Smooth muscle cell (in vitro differentiated cells): ENCODE data around the gene GRB2. TPM values are rescaled to one million over a fixed set of nuclear protein-coding genes. Genes with fewer than 3 reads are reported as not detected.
"Not testable (repeated sequence)": the region's sequence is repeated elsewhere in the genome, so short reads cannot be mapped to it uniquely, and the experiment has no call there.

ENCODE experiments used
- DNase-seq: peaks from one replicate; lab custom pipeline; 2025; ENCODE audit not compliant: unreplicated experiment; lab: John Stamatoyannopoulos, UW
- H2AFZ ChIP-seq: fragments of 200-600 bp; sonication (generic); 2 replicates; pipeline ENCODE4 v1.6.0; 2016; ENCODE audit warnings: antibody characterized with exemption, low read depth, mild to moderate bottlenecking
- H3F3A ChIP-seq: fragments of 200-600 bp; sonication (generic); 2 replicates; pipeline ENCODE4 v1.6.0; 2017; ENCODE audit warnings: antibody characterized with exemption, low read depth
- H3K27ac ChIP-seq: fragments of 200-600 bp; sonication (generic); 2 replicates; pipeline ENCODE4 v1.5.1; 2016; ENCODE audit warnings: low read depth, mild to moderate bottlenecking
- H3K27me3 ChIP-seq: fragments of 200-600 bp; sonication (generic); 2 replicates; pipeline ENCODE4 v1.6.1; 2016; ENCODE audit warnings: low read depth, mild to moderate bottlenecking
- H3K36me3 ChIP-seq: fragments of 200-600 bp; sonication (generic); 2 replicates; pipeline ENCODE4 v1.5.1; 2016; ENCODE audit warnings: low read depth
- H3K4me1 ChIP-seq: fragments of 200-600 bp; sonication (generic); 2 replicates; pipeline ENCODE4 v1.5.1; 2016; ENCODE audit warnings: low read depth
- H3K4me2 ChIP-seq: fragments of 200-600 bp; sonication (generic); 2 replicates; pipeline ENCODE4 v1.6.0; 2016; ENCODE audit warnings: mild to moderate bottlenecking
- H3K4me3 ChIP-seq: fragments of 200-600 bp; sonication (generic); 2 replicates; pipeline ENCODE4 v1.5.1; 2016; ENCODE audit warnings: mild to moderate bottlenecking
- H3K79me2 ChIP-seq: fragments of 200-600 bp; sonication (generic); 2 replicates; pipeline ENCODE4 v1.6.0; 2016; ENCODE audit warnings: low read depth, mild to moderate bottlenecking
- H3K9ac ChIP-seq: fragments of 200-600 bp; sonication (generic); 2 replicates; pipeline ENCODE4 v1.6.0; 2016; ENCODE audit warnings: low read depth
- H3K9me3 ChIP-seq: fragments of 200-600 bp; sonication (generic); replicated peaks from 2 replicates; pipeline ENCODE4 v1.5.1; 2016; ENCODE audit warnings: low read depth
- H4K20me1 ChIP-seq: fragments of 200-600 bp; sonication (generic); 2 replicates; pipeline ENCODE4 v1.6.0; 2016; ENCODE audit warnings: low read depth
- WGBS: methylation state at CpG from one replicate; pipeline ENCODE4 v1.1.7; 2016; ENCODE audit warnings: low lambda C conversion rate; 5-methylcytosine and 5-hydroxymethylcytosine counted together
- polyA plus RNA-seq: library from polyadenylated mRNA; unstranded; fragments of >200 nt; fragmentation: Nextera tagmentation; extraction: Ambion mirVana; gene quantifications from 2 replicates; pipeline ENCODE4 v1.2.1, GENCODE V29; 2016
- total RNA-seq: library from RNA; depleted of rRNA; stranded (reverse); fragments of >200 nt; gene quantifications from 2 replicates; pipeline ENCODE4 v1.2.3, GENCODE V29; 2014
- TF ChIP-seq, protein P1 (sequence below): fragments of 200-600 bp; sonication (generic); IDR thresholded peaks from 2 replicates; pipeline ENCODE4 v1.5.1; 2017; ENCODE audit warnings: borderline replicate concordance, mild to moderate bottlenecking, antibody characterized with exemption; ENCODE audit not compliant: insufficient read depth, poor library complexity, severe bottlenecking

Gene GRB2
- total and polyA plus RNA-seq, 2 experiments from 2014 or later, result 62.4 to 80.1 TPM

DNA sequence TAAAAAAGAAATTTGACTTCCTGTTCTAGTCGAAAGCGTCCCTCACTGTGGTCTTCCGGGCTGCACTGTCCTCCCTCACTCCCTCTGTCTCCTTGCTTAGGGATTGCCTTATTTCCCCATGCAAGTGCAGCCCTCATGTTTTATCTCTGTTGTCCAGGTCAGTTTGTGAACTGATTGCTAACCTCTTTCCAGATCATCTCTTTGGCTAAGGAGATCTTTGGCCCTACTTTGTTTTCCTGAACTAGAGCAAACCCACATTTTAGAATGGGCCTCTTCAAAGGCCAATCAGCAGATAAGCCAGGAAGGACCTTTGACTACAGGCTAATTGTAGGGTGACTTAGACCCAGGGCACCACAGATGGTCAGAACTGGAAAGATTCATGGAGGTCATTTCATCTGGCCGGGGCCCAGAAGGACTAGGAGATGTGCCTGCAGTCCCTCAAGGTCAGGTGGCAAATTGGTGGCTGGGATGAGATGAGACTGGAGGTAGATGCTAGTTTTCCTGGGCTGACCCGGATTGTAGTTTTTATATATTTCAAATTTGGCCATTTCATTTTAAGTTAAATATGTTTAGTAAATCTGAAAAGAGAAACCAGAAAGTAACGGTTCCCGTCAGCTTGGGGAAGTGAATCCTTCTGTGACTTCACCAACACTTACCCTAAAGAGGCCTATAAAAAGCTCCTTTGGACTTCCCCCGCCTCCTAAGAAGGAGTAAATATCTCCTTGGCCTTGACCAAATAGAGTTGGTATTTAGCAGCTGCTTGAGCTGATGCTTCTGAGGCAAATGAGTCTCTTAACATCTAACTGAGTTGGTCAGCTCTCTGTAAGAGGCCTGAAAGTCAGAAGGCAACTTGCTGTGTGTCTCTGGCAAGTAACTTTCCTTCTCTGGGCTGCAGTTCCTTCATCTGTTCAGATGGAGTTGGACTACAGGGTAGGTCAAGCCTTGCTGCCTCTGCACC lies 110.0 kb downstream of the GRB2 start:
- H3K9ac ChIP-seq, result no peak overlapping the region
- H3K9me3 ChIP-seq, result no peaks in the 10 kb centered on the region
- DNase-seq, result no peak
- H3K4me1 ChIP-seq, result no peaks in the 10 kb centered on the region
- WGBS, result 92% methylated on average over 8 of the region's 8 CpGs
- H3K4me3 ChIP-seq, result no peak overlapping the region
- H4K20me1 ChIP-seq, result no peaks in the 10 kb centered on the region
- TF ChIP-seq, protein P1, sequence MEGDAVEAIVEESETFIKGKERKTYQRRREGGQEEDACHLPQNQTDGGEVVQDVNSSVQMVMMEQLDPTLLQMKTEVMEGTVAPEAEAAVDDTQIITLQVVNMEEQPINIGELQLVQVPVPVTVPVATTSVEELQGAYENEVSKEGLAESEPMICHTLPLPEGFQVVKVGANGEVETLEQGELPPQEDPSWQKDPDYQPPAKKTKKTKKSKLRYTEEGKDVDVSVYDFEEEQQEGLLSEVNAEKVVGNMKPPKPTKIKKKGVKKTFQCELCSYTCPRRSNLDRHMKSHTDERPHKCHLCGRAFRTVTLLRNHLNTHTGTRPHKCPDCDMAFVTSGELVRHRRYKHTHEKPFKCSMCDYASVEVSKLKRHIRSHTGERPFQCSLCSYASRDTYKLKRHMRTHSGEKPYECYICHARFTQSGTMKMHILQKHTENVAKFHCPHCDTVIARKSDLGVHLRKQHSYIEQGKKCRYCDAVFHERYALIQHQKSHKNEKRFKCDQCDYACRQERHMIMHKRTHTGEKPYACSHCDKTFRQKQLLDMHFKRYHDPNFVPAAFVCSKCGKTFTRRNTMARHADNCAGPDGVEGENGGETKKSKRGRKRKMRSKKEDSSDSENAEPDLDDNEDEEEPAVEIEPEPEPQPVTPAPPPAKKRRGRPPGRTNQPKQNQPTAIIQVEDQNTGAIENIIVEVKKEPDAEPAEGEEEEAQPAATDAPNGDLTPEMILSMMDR, result no peak
- H3K27ac ChIP-seq, result no peak overlapping the region
- H3K79me2 ChIP-seq, result no peaks in the 10 kb centered on the region
- H3K4me2 ChIP-seq, result no peak overlapping the region
- no peaks in the 10 kb centered on the region for H3K27me3 ChIP-seq
- H3K36me3 ChIP-seq, result no peaks in the 10 kb centered on the region
- H2AFZ ChIP-seq, result no peak overlapping the region
- H3F3A ChIP-seq, result no peaks in the 10 kb centered on the region

DNA sequence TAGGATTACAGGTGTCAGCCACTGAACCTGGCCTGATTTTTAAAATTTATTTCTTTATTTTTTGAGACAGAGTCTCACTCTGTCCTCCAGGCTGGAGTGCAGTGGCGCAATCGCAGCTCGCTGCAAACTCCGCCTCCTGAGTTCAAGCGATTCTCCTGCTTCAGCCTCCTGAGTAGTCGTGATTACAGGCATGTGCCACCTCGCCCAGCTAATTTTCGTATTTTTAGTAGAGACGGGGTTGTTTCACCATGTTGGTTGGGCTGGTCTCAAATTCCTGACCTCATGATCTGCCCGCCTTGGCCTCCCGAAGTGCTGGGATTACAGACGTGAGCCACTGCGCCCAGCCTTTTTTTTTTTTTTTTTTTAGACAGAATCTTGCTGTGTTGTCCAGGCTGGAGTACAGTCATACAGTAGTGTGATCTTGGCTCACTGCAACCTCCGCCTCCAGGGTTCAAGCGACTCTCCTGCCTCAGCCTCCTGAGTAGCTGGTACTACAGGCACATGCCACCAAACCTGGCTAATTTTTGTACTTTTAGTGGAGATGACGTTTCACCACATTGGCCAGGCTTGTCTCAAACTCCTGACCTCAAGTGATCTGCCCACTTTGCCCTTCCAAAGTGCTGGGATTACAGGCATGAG lies 112.5 kb downstream of the GRB2 start:
- H4K20me1 ChIP-seq, H3F3A ChIP-seq, H3K4me3 ChIP-seq, H3K27ac ChIP-seq, H3K79me2 ChIP-seq, H3K36me3 ChIP-seq, H3K4me2 ChIP-seq, H3K27me3 ChIP-seq, H3K9ac ChIP-seq, DNase-seq, H2AFZ ChIP-seq, H3K4me1 ChIP-seq, H3K9me3 ChIP-seq: not testable (repeated sequence)
- 86% methylated on average over 16 of the region's 16 CpGs for WGBS

DNA sequence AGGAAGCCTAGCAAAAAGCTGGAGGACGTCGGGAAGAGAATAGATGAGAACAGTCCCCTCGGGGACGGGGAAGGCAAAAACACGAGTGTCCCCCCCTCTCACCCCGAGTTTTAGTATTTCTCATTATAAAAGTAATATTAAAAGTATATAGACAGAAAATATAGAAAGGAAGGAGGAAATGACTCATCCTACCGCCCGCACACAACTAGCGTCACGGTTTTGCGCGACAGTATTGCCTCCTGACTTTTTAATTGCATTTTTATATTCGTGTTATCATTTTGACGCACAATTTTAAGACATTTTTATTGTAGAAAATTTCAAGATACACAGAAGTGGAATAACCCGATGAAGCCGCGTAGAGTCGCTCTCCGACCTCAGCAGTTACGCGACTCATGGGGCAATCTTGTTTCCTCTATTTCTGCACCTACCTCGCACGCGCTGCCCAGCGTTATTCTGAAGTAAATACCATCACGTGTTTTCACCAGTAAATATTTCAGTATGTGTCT lies 115.6 kb downstream of the GRB2 start:
- Histone ChIP-seq H3K4me3 (peak overlapping the region; percentile 71), H3K36me3 (no peaks in the 10 kb centered on the region), H3K27me3 (no peaks in the 10 kb centered on the region), H3K9me3 (no peaks in the 10 kb centered on the region), H3K9ac (peak overlapping the region; percentile 92), H3K79me2 (no peaks in the 10 kb centered on the region), H3K4me2 (peak overlapping the region; percentile 92), H2AFZ (peak overlapping the region; percentile 78), H3K4me1 (no peaks in the 10 kb centered on the region), H3K27ac (peak overlapping the region; percentile 94), H3F3A (no peaks in the 10 kb centered on the region), H4K20me1 (no peaks in the 10 kb centered on the region)
- TF ChIP-seq, protein P1, result no peak
- 10% methylated on average over 26 of the region's 26 CpGs for WGBS
- DNase-seq, result no peak

DNA sequence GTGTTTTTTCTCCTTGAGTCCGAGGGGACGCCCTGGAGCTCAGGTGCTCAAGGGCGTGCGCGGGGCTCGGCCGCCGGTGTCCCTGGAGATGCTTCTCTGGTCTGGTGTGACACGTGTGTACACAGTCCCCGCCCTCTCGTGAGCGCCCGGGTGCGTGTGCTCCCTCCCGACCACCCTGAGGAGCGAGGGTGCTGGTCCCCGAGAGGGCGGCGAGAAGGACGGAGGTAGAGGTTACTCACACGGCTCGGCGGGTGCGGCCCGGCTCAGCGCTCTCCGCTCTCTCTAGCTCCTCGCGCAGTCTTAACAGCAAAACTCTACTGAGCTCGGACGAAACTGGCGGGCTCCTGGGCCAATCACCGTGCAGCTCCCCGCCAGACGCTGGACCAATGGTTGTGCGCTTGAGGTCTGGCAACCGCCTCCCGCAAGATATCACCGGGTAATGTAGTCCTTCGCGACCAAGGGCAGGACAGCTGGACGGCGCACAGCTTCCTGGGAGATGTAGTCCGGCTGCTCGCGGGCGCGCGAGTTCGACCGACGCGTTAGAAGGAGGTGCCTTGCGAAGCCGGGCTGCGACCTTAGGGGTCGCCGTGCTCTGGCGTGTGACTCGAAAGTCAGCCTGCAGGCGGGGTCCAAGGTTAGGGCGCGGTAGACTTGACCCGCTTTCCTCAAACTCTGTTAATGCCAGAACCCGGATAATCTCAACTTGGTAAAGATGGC lies 116.2 kb downstream of the GRB2 start, which contains the start of gene SLC25A19:
TSS of gene SLC25A19 (minus strand) at position 319 of the 717 bp plus-strand sequence. CDS start 2,669 bp downstream, outside the sequence.
- peak; percentile 88 for DNase-seq
- H3K9ac ChIP-seq, result peak within 1 kb of the TSS; percentile 92
- H3K36me3 ChIP-seq, result no peaks in the 10 kb centered on the region
- TF ChIP-seq, protein P1, result peak; percentile 12
- H3K27ac ChIP-seq, result peak within 1 kb of the TSS; percentile 94
- H4K20me1 ChIP-seq, result no peaks in the 10 kb centered on the region
- H3K4me3 ChIP-seq, result peak within 1 kb of the TSS; percentile 71
- no peaks in the 10 kb centered on the region for H3F3A ChIP-seq
- no peaks in the 10 kb centered on the region for H3K79me2 ChIP-seq
- H3K27me3 ChIP-seq, result no peaks in the 10 kb centered on the region
- H3K9me3 ChIP-seq, result no peaks in the 10 kb centered on the region
- under 1% methylated on average over 54 of the region's 65 CpGs for WGBS
- H3K4me1 ChIP-seq, result no peaks in the 10 kb centered on the region
- peak within 1 kb of the TSS; percentile 78 for H2AFZ ChIP-seq
- H3K4me2 ChIP-seq, result peak within 1 kb of the TSS; percentile 92
